GM12892 (cell line): Measurements from ENCODE around the gene SLC34A2.

Experiments used
- POLR2A ChIP-seq: IDR thresholded peaks from 2 replicates; pipeline ENCODE4 v1.6.1; 2011; ENCODE audit warnings: low read depth, low read length, control low read depth
- POLR2AphosphoS5 ChIP-seq: IDR thresholded peaks from 2 replicates; pipeline ENCODE4 v1.6.1; 2011; ENCODE audit warnings: low read depth, low read length, control low read depth
- TAF1 ChIP-seq: IDR thresholded peaks from 2 replicates; pipeline ENCODE4 v1.6.1; 2011; ENCODE audit warnings: low read depth, mild to moderate bottlenecking, control low read depth, low read length, borderline replicate concordance

DNA sequence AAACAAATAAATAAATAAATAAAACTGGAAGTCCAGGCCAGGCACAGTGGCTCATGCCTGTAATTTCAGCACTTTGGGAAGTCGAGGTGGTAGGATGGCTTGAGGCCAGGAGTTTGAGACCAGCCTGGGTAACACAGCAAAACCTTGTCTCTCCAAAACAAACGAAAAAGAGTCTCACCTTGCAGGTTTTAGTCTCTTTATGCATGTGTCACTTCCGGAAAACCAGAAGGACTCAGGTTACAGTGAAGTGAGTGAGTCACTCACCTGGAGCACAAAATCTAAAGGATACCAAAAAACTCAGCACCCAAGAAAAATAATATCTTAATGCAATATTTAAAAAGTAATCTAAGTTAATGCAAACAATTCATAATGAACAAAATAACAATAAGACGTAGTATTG lies 20.1 kb upstream of the SLC34A2 start:
- TF ChIP-seq TAF1 (no peak), POLR2AphosphoS5 (no peak), POLR2A (no peak)
